Measurements from ENCODE around the gene LAPTM5. TPM values are rescaled to one million over a fixed set of nuclear protein-coding genes. Genes with fewer than 3 reads are reported as not detected.

LAPTM5 gene
- total and polyA plus RNA-seq, 4 donors = 58.7 to 653 (median 271) TPM

DNA sequence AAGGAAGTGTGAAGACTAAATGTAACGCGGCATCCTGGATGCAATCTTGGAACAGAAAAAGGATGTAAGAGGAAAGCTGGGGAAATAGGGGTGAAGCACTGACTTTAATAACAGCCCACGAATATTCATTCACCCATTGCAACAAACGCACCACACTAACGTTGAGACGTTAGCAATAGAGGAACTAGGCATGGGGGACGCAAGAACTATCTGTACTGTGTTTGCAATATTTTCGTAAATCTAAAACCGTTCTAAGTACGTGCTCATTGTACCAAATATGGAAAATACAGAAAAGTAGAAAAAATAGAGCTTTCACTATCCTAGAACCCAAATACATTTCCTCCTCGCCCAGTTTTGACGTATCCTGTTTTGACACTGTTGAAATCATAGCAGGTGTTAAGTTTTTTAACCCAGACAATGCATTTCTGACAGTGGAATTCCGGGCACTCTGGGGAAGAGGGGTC is 3.9 kb downstream of the LAPTM5 start:
- ATAC-seq (ENCODE audit: insufficient read depth, low FRiP score) = no peak
- Histone ChIP-seq H3K9ac (ENCODE audit: insufficient read depth in 1 of 2, low read length in 2 of 2) (no peak overlapping the region), H3K9me3 (ENCODE audit: control insufficient read depth in 4 of 4, insufficient read depth in 3 of 4, low read length in 3 of 4) (peaks cover 0 to under 1% (median 0%) of the 10 kb centered on the region in 4 donors), H3K27ac (ENCODE audit: low read depth in 1 of 2, low read length in 1 of 2) (no peak overlapping the region), H3K4me1 (ENCODE audit: control insufficient read depth in 5 of 5, insufficient read depth in 5 of 5, low read length in 5 of 5) (peaks cover 0 to 5% (median 0%) of the 10 kb centered on the region in 5 donors), H3K27me3 (ENCODE audit: control insufficient read depth in 3 of 3, insufficient read depth in 3 of 3, low read length in 2 of 3) (no peaks in the 10 kb centered on the region), H3K4me3 (no peak overlapping the region), H3K36me3 (ENCODE audit: control insufficient read depth in 4 of 4, insufficient read depth in 4 of 4, low read length in 4 of 4) (no peaks in the 10 kb centered on the region)
- TF ChIP-seq, protein P1, sequence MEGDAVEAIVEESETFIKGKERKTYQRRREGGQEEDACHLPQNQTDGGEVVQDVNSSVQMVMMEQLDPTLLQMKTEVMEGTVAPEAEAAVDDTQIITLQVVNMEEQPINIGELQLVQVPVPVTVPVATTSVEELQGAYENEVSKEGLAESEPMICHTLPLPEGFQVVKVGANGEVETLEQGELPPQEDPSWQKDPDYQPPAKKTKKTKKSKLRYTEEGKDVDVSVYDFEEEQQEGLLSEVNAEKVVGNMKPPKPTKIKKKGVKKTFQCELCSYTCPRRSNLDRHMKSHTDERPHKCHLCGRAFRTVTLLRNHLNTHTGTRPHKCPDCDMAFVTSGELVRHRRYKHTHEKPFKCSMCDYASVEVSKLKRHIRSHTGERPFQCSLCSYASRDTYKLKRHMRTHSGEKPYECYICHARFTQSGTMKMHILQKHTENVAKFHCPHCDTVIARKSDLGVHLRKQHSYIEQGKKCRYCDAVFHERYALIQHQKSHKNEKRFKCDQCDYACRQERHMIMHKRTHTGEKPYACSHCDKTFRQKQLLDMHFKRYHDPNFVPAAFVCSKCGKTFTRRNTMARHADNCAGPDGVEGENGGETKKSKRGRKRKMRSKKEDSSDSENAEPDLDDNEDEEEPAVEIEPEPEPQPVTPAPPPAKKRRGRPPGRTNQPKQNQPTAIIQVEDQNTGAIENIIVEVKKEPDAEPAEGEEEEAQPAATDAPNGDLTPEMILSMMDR (IDR thresholded peaks at IDR 0.05; ENCODE audit: control extremely low read depth, extremely low read depth) = no peak
- no peak for DNase-seq
- 30 to 62% methylated on average over 13 of the region's 13 CpGs for WGBS, 2 donors

DNA sequence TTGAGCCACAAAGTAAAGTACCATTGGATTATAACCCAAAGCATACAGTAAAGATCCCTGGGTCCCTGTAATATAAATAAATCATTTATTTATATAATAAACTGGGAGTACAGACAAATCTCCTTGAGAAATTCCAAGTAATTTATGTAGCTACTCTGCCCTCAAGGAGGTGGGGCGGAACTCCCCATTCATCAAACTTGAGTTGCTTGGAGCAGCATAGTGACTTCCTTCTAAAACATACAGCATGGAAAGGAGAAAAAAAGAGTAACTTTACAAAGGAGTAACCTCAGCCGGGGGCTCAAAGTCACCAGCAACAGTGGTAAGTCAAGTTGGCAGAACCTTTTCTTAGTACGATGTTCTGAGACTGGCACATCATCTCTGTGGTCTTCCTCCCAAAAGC is 4.5 kb downstream of the LAPTM5 start:
- WGBS, 2 donors = 35 to 53% methylated on average over 3 of the region's 3 CpGs
- H3K4me1 ChIP-seq (ENCODE audit: control insufficient read depth in 5 of 5, insufficient read depth in 5 of 5, low read length in 5 of 5) = peaks cover 0 to 5% (median 0%) of the 10 kb centered on the region in 5 donors

DNA sequence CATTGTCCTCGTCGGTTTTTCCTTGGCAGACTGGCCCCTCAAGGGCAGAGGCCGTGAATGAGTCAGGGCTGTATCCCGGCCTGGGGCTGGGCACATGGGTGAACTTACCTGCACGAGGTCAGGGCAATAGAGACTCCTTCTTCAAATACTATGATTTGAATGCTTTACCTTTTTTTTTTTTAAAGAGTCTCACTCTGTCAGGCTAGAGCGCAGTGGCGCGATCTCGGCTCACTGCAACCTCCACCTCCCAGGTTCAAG is 5.0 kb downstream of the LAPTM5 start:
- WGBS, 2 donors = 67 to 88% methylated on average over 9 of the region's 9 CpGs
- H3K27ac ChIP-seq (ENCODE audit: low read depth in 1 of 2, low read length in 1 of 2) = no peak overlapping the region
- ATAC-seq (ENCODE audit: insufficient read depth, low FRiP score) (no peak), DNase-seq (no peak)
- H3K4me1 ChIP-seq (ENCODE audit: control insufficient read depth in 5 of 5, insufficient read depth in 5 of 5, low read length in 5 of 5) = peaks cover 0 to 5% (median 0%) of the 10 kb centered on the region in 5 donors
- H3K9me3 ChIP-seq (ENCODE audit: control insufficient read depth in 4 of 4, insufficient read depth in 3 of 4, low read length in 3 of 4) = no peaks in the 10 kb centered on the region
- H3K9ac ChIP-seq (ENCODE audit: insufficient read depth in 1 of 2, low read length in 2 of 2) = no peak overlapping the region
- no peaks in the 10 kb centered on the region for H3K36me3 ChIP-seq (ENCODE audit: control insufficient read depth in 4 of 4, insufficient read depth in 4 of 4, low read length in 4 of 4)
- no peak overlapping the region for H3K4me3 ChIP-seq
- TF ChIP-seq, protein P1 (IDR thresholded peaks at IDR 0.05; ENCODE audit: control extremely low read depth, extremely low read depth) = no peak
- H3K27me3 ChIP-seq (ENCODE audit: control insufficient read depth in 3 of 3, insufficient read depth in 3 of 3, low read length in 2 of 3) = no peaks in the 10 kb centered on the region

More for the DNA sequence above, 4.5 kb downstream of the LAPTM5 start:
- TF ChIP-seq, protein P1 (IDR thresholded peaks at IDR 0.05; ENCODE audit: control extremely low read depth, extremely low read depth) = no peak
- Histone ChIP-seq H3K4me3 (no peak overlapping the region), H3K27ac (ENCODE audit: low read depth in 1 of 2, low read length in 1 of 2) (no peak overlapping the region), H3K9me3 (ENCODE audit: control insufficient read depth in 4 of 4, insufficient read depth in 3 of 4, low read length in 3 of 4) (no peaks in the 10 kb centered on the region), H3K36me3 (ENCODE audit: control insufficient read depth in 4 of 4, insufficient read depth in 4 of 4, low read length in 4 of 4) (no peaks in the 10 kb centered on the region), H3K9ac (ENCODE audit: insufficient read depth in 1 of 2, low read length in 2 of 2) (no peak overlapping the region), H3K27me3 (ENCODE audit: control insufficient read depth in 3 of 3, insufficient read depth in 3 of 3, low read length in 2 of 3) (no peaks in the 10 kb centered on the region)
- DNase-seq (no peak), ATAC-seq (ENCODE audit: insufficient read depth, low FRiP score) (no peak)

Data from lung (tissue), 12 donors.